Subcutaneous adipose tissue (tissue), 4 donors: Measurements from ENCODE around the gene SIK3. TPM values are rescaled to one million over a fixed set of nuclear protein-coding genes. Genes with fewer than 3 reads are reported as not detected.

Experiments
- total RNA-seq, 4 donors: library from RNA; depleted of rRNA; stranded (reverse); fragments of >200 nt; gene quantifications; one replicate each; pipeline ENCODE4 v1.1.0, GENCODE V29; 2016
- TF ChIP-seq, protein P1 (sequence below): fragments of 450-650 bp; IDR thresholded peaks from one replicate; pipeline ENCODE4 v1.5.1; 2016; ENCODE audit warnings: low read depth, mild to moderate bottlenecking, control low read depth, antibody characterized with exemption, moderate library complexity

SIK3 gene
- total RNA-seq, 4 donors from 2014 or later: 27.7 to 44.8 (median 40.3) TPM

DNA sequence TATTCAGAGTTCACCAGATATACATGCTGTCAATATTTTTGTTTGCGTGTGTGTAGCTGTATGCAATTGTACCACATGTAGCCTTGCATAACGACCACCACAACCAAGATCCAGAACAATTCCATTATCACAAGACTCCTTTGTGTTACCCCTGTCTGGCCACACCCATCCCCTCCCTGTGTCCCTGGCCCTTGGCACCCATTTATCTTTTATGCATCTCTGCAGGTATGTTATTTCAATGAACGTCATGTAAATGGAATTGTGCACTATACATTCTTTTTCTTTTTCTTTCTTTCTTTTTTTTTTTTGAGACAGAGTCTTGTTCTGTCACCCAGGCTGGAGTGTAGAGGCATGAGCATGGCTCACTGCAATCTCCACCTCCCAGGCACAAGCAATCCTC lies 36.2 kb upstream of the SIK3 start:
- TF ChIP-seq, protein P1, sequence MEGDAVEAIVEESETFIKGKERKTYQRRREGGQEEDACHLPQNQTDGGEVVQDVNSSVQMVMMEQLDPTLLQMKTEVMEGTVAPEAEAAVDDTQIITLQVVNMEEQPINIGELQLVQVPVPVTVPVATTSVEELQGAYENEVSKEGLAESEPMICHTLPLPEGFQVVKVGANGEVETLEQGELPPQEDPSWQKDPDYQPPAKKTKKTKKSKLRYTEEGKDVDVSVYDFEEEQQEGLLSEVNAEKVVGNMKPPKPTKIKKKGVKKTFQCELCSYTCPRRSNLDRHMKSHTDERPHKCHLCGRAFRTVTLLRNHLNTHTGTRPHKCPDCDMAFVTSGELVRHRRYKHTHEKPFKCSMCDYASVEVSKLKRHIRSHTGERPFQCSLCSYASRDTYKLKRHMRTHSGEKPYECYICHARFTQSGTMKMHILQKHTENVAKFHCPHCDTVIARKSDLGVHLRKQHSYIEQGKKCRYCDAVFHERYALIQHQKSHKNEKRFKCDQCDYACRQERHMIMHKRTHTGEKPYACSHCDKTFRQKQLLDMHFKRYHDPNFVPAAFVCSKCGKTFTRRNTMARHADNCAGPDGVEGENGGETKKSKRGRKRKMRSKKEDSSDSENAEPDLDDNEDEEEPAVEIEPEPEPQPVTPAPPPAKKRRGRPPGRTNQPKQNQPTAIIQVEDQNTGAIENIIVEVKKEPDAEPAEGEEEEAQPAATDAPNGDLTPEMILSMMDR: no peak

DNA sequence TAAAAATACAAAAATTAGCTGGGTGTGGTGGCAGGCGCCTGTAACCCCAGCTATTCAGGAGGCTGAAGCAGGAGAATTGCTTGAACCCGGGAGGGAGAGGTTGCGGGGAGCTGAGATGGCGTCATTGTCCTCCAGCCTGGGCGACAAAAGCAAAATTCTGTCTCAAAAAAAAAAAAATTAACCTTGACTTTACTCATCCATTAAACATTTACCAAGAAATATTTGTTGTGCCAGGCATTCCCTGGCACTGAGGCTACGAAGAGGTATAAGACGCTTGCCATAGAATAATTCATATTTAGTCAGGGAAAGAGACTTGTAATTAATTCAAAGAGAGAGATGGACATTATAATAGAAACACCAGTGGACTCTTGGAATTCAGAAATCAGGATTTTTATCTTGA lies 32.7 kb upstream of the SIK3 start:
- TF ChIP-seq, protein P1: no peak

DNA sequence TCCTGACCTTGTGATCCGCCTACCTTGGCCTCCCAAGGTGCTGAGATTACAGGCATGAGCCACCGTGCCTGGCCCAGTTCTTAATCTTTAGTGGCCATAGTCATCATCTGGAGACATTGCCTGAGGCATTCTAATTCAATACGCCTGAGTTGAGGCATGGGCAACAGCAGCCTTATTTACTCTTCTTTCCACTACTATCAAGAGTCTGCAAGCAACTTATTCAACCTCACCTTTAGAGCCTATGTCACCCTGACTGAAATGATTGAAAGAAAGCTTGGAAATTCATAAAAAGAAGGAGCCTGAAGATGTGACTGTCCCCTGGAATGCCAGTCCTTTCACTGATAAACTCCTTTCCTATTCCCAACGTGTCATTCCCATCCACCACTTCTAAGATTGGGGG lies 30.1 kb upstream of the SIK3 start:
- TF ChIP-seq, protein P1: no peak

DNA sequence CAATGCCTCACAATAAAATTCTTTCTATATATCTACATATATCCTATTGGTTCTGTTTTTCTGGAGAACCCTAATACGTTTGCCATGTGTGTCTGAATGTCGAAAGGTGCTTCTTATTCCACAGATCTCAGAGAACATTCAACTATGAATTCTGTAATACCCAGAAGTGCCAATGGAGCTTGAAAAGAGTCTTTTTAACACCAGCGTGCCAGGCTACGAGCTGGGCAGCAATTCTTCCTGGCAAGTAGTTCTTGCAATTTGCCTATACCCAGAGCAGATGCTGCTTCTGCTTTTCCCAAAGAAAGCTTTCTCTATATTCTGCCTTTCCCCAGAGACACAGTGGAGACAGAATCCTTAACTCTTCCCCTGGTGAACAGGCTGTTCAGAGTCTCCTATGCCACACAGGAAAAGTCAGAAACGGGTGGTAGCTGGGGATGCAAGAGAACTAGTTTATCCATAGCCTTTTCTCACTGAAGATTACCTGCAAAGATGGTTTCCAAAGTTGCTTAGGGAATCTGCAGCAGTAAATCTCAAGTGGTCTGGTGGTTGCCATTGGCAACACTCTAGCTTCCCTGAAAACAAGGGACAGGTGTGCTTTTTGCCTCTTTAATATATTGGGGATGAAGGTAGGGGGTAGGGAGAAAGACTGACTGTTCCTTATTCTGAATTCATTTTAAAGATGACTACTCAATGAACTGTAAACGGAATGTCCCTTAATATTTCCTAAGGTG lies 29.1 kb upstream of the SIK3 start:
- TF ChIP-seq, protein P1: no peak

DNA sequence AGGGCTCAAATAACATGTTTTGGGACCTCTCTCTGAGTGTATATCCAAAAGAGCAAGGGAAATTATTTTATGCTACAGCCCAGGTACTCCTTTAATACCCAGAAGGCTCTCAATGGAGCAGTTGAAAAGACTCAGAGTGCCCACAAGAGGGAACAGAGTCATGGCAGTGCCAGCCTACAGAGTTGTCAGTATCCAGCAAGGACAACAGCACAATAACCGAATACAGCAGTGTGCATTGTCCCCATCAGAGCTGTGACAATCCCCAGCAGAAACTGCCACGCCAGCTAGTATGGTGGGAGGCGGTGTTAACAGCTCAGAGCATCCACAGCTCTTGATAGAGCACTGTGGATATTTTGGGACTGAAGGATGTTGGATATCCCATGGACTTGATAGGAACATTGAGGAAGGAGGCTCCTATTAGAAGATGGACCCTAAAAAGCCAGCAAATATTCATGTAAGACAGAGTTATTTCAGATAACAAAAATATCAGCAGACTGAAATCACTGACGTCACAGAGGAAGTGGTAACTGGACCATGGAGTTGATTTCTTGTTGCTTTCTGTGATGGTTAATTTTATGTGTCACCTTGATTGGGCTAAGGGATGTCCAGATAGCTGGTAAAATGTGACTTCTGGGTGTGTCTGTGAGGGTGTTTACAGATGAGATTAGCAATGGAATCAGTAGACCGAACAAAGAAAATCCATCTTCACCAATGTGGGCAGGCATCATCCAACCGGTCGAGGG lies 28.2 kb upstream of the SIK3 start:
- TF ChIP-seq, protein P1: no peak

DNA sequence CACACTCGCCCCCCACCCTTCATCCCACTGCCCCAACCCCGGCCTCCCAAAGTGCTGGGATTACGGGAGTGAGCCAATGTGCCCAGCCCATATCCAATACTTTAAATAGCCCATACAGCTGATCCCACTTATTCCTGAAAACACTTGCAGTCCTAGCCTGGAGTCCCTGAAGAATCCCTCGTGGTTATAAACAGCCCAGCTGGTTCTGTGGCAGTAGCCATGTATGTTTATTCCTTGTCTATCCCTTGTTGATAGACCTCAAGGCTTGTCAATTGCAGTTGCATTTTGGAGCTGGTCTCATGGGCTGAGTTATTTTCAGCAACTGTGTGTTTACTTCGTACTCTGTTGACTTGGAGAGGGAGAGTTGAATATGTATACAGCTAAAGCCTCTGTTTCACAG lies 24.3 kb upstream of the SIK3 start:
- TF ChIP-seq, protein P1: no peak

DNA sequence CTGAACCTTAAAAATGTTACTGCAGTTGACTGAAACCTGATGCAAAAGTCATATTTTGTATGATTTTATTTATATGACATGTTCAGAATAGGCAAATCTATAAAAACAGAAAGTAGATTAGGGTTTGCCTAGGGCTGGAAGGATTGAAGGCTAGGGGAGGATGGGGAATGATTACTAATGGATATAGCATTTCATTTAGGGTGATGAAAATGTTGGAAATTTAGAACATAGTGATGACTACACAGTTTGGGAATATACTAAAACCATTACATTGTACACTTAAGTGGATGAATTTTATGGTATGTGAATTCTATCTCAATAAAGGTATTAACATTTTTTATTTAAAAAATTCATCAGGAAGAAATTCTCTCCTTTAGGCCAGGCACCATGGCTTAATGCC lies 22.9 kb upstream of the SIK3 start:
- TF ChIP-seq, protein P1: no peak
